ENCODE measurements around the gene SAMD14. TPM values are rescaled to one million over a fixed set of nuclear protein-coding genes. Genes with fewer than 3 reads are reported as not detected.

The SAMD14 gene
- total RNA-seq: 2.9 and 14.1 TPM in 2 replicates

GRCh38 chr17:50129728-50130558 lies at the start of gene SAMD14:
SAMD14 (minus strand) TSS chr17:50130160; CDS start chr17:50124959, 5,201 bp downstream.

GRCh38 chr17:50165867-50166517 lies 36.0 kb upstream of the SAMD14 start, which contains the start of gene SGCA:
SGCA (plus strand) TSS chr17:50166005; CDS start chr17:50166041, 36 bp downstream.

DNA sequence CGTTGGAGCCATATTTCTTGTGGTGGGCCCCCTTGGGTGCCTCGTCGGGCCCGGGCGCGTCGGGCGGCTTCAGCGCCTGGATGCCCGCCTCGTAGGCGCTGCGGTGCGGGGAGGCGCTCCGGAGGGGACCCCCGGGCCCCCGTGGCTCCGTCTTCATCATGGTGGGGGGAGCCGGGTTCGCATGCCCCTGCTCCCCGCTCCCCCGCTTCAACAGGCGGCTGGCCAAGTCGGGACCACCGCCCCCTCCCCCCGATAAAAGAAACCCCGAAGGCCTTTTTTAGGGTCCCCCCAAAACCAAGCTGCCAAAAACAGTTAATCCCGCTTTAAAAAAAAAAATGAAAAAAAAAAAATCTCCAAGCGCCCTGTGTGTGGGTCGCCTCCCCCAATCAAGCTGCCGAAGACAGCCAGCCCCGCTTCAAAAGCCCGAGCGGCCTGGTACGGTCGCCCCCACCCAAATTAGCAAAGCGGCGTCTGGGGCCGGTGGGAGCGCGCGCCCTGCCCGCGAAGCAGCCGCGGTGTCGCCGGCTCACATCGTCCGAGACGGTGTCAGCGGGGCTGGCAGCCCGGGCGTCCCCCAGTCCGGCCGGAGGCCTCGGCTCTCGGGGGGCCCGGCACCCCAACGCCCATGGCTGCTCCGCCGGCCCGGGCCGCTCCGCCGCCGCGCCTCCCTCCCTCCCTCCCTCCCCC lies 20.5 kb upstream of the SAMD14 start, which contains the start of gene PPP1R9B:
Gene PPP1R9B, minus strand, starts transcription at position 324 of the 687 bp plus-strand sequence. Its CDS starts 164 bp downstream, at position 160.

GRCh38 chr17:50094753-50095619 lies 35.0 kb downstream of the SAMD14 start, which contains the start of gene PDK2:
PDK2 (plus strand) TSS chr17:50095351; CDS start chr17:50095436, 85 bp downstream.

Other genes with a start within 250 kb of the SAMD14 start
- gene DLX4, start 161.0 kb downstream of the SAMD14 start, total RNA-seq: not detected in 2 replicates
- not detected in 2 replicates for gene DLX3, start 134.9 kb downstream of the SAMD14 start, total RNA-seq
- 66.2 and 285 TPM in 2 replicates for gene ITGA3, start 74.0 kb downstream of the SAMD14 start, total RNA-seq
- 11.0 and 15.2 TPM in 2 replicates for gene PDK2, start 34.8 kb downstream of the SAMD14 start, total RNA-seq
- 23.8 and 31.8 TPM in 2 replicates for gene PPP1R9B, start 20.5 kb upstream of the SAMD14 start, total RNA-seq
- not detected in 2 replicates for gene SGCA, start 35.8 kb upstream of the SAMD14 start, total RNA-seq
- 7.6 and 45.2 TPM in 2 replicates for gene COL1A1, start 71.5 kb upstream of the SAMD14 start, total RNA-seq
- under 0.01 TPM in 1 of 2 replicates, not detected in the other for gene TMEM92, start 144.3 kb upstream of the SAMD14 start, total RNA-seq
- gene XYLT2, start 216.0 kb upstream of the SAMD14 start, total RNA-seq: 18.5 and 26.9 TPM in 2 replicates
- 46.3 and 48.2 TPM in 2 replicates for gene MRPL27, start 243.0 kb upstream of the SAMD14 start, total RNA-seq
- 2.9 and 3.9 TPM in 2 replicates for gene EME1, start 243.1 kb upstream of the SAMD14 start, total RNA-seq